H9 (cell line): ENCODE data around the gene EIF4A3. TPM values are rescaled to one million over a fixed set of nuclear protein-coding genes. Genes with fewer than 3 reads are reported as not detected.

ENCODE experiments used
- DNase-seq: peaks from one replicate; pipeline ENCODE4 v3.0.0-alpha.2; 2017
- H2AFZ ChIP-seq: one replicate; pipeline ENCODE4 v1.6.1; 2013; ENCODE audit warnings: mild to moderate bottlenecking, low read length, control low read depth, moderate library complexity
- H2AK5ac ChIP-seq: 2 replicates; pipeline ENCODE4 v1.6.1; 2013; ENCODE audit warnings: low read length, control low read depth, mixed read lengths; ENCODE audit not compliant: insufficient read length
- H2BK120ac ChIP-seq: one replicate; pipeline ENCODE4 v1.6.1; 2013; ENCODE audit warnings: low read depth, mild to moderate bottlenecking, low read length, control low read depth, inconsistent platforms; ENCODE audit not compliant: poor library complexity, severe bottlenecking
- H2BK12ac ChIP-seq: 2 replicates; pipeline ENCODE4 v1.6.1; 2013; ENCODE audit warnings: low read length, control low read depth, mixed read lengths, low read depth; ENCODE audit not compliant: insufficient read length
- H2BK15ac ChIP-seq: 2 replicates; pipeline ENCODE4 v1.6.1; 2013; ENCODE audit warnings: low read depth, low read length, control low read depth
- H2BK20ac ChIP-seq: one replicate; pipeline ENCODE4 v1.6.1; 2013; ENCODE audit warnings: low read depth, mild to moderate bottlenecking, low read length, control low read depth, inconsistent platforms; ENCODE audit not compliant: poor library complexity, severe bottlenecking
- H2BK5ac ChIP-seq: 2 replicates; pipeline ENCODE4 v1.6.1; 2013; ENCODE audit warnings: low read length, control low read depth, mixed read lengths; ENCODE audit not compliant: insufficient read length
- H3K14ac ChIP-seq: 2 replicates; pipeline ENCODE4 v1.6.1; 2013; ENCODE audit warnings: low read length, control low read depth; ENCODE audit not compliant: insufficient read depth
- H3K18ac ChIP-seq: 2 replicates; pipeline ENCODE4 v1.6.1; 2013; ENCODE audit warnings: low read depth, mild to moderate bottlenecking, mixed read lengths, low read length, control low read depth; ENCODE audit not compliant: insufficient read length
- H3K23ac ChIP-seq: 2 replicates; pipeline ENCODE4 v1.6.1; 2013; ENCODE audit warnings: low read length, control low read depth, mixed read lengths, low read depth; ENCODE audit not compliant: insufficient read length
- H3K23me2 ChIP-seq: 2 replicates; pipeline ENCODE4 v1.6.1; 2013; ENCODE audit warnings: low read depth, mild to moderate bottlenecking, mixed read lengths, low read length, control low read depth; ENCODE audit not compliant: insufficient read length, poor library complexity, severe bottlenecking
- H3K27ac ChIP-seq: 2 replicates; pipeline ENCODE4 v1.5.1; 2013; ENCODE audit warnings: low read length, control low read depth, mixed read lengths, low read depth; ENCODE audit not compliant: insufficient read length
- H3K27me3 ChIP-seq: 2 replicates; pipeline ENCODE4 v1.6.1; 2013; ENCODE audit warnings: low read length, control low read depth, inconsistent platforms; ENCODE audit not compliant: insufficient read depth
- H3K4ac ChIP-seq: 2 replicates; pipeline ENCODE4 v1.6.1; 2013; ENCODE audit warnings: low read depth, mild to moderate bottlenecking, control low read depth, inconsistent platforms, low read length, moderate library complexity
- H3K4me1 ChIP-seq: 2 replicates; pipeline ENCODE4 v1.6.1; 2013; ENCODE audit warnings: low read length, control low read depth, inconsistent platforms; ENCODE audit not compliant: insufficient read depth
- H3K4me2 ChIP-seq: 2 replicates; pipeline ENCODE4 v1.6.1; 2013; ENCODE audit warnings: low read length, control low read depth, mixed read lengths; ENCODE audit not compliant: insufficient read length, insufficient read depth
- H3K56ac ChIP-seq: 2 replicates; pipeline ENCODE4 v1.6.1; 2013; ENCODE audit warnings: low read depth, mild to moderate bottlenecking, mixed read lengths, low read length, control low read depth; ENCODE audit not compliant: insufficient read length
- H3K79me1 ChIP-seq: 2 replicates; pipeline ENCODE4 v1.6.1; 2013; ENCODE audit warnings: low read depth, mild to moderate bottlenecking, moderate library complexity, low read length, control low read depth, inconsistent platforms; ENCODE audit not compliant: insufficient read depth, poor library complexity, severe bottlenecking
- H3K79me2 ChIP-seq: 2 replicates; pipeline ENCODE4 v1.6.1; 2013; ENCODE audit warnings: low read length, control low read depth, inconsistent platforms; ENCODE audit not compliant: insufficient read depth
- H3K9ac ChIP-seq: 2 replicates; pipeline ENCODE4 v1.6.1; 2013; ENCODE audit warnings: low read length, control low read depth, mixed read lengths; ENCODE audit not compliant: insufficient read length; ENCODE audit errors: extremely low read depth
- H3K9me3 ChIP-seq: one replicate; pipeline ENCODE4 v1.6.1; 2013; ENCODE audit warnings: low read depth, low read length, inconsistent platforms; ENCODE audit not compliant: control insufficient read depth
- H3T11ph ChIP-seq: one replicate; pipeline ENCODE4 v1.6.1; 2013; ENCODE audit warnings: mild to moderate bottlenecking, low read length, control low read depth, inconsistent platforms
- H4K20me1 ChIP-seq: one replicate; pipeline ENCODE4 v1.6.1; 2013; ENCODE audit not compliant: control insufficient read depth, insufficient read length, insufficient read depth
- H4K5ac ChIP-seq: 2 replicates; pipeline ENCODE4 v1.6.1; 2013; ENCODE audit warnings: low read depth, mild to moderate bottlenecking, mixed read lengths, low read length, control low read depth; ENCODE audit not compliant: insufficient read length
- H4K8ac ChIP-seq: replicated peaks from 2 replicates; pipeline ENCODE4 v1.6.1; 2013; ENCODE audit warnings: low read length, control low read depth, mixed read lengths, low read depth; ENCODE audit not compliant: insufficient read length
- H4K91ac ChIP-seq: 2 replicates; pipeline ENCODE4 v1.6.1; 2013; ENCODE audit warnings: low read depth, mild to moderate bottlenecking, moderate library complexity, mixed read lengths, low read length, control low read depth; ENCODE audit not compliant: insufficient read length
- H3K27ac Mint-ChIP-seq, 3 experiments: 2 replicates in 2 of 3; 3 replicates in 1 of 3; pipeline ENCODE4 v1.8.0; 2020 to 2021; ENCODE audit warnings: mixed read lengths in 3 of 3, mild to moderate bottlenecking in 1 of 3, moderate library complexity in 1 of 3
- H3K27me3 Mint-ChIP-seq: 2 replicates; pipeline ENCODE4 v1.8.0; 2021; ENCODE audit warnings: low read depth, mild to moderate bottlenecking, moderate library complexity, mixed read lengths
- H3K36me3 Mint-ChIP-seq, 3 experiments: 2 replicates in 2 of 3; 3 replicates in 1 of 3; pipeline ENCODE4 v1.8.0; 2020 to 2021; ENCODE audit warnings: low read depth in 3 of 3, mixed read lengths in 3 of 3; ENCODE audit not compliant: insufficient read depth in 1 of 3
- H3K4me1 Mint-ChIP-seq, 2 experiments: 2 replicates each; pipeline ENCODE4 v1.8.0; 2020; ENCODE audit warnings: mixed read lengths in 2 of 2
- H3K4me3 Mint-ChIP-seq, 2 experiments: 2 replicates in 1 of 2; 3 replicates in 1 of 2; pipeline ENCODE4 v1.8.0; 2020 to 2021; ENCODE audit warnings: mild to moderate bottlenecking in 2 of 2, mixed read lengths in 2 of 2, moderate library complexity in 1 of 2
- H3K9me3 Mint-ChIP-seq, 2 experiments: 2 replicates in 1 of 2; 3 replicates in 1 of 2; pipeline ENCODE4 v1.8.0; 2020; ENCODE audit warnings: mild to moderate bottlenecking in 2 of 2, mixed read lengths in 2 of 2, moderate library complexity in 1 of 2
- CTCF ChIP-seq: fragments of 200-600 bp; sonication (generic); conservative IDR thresholded peaks from 3 replicates; pipeline ENCODE4 v1.8.0; 2021; ENCODE audit warnings: antibody characterized with exemption, mild to moderate bottlenecking
- WGBS: extraction: QIAGEN DNeasy Blood & Tissue Kit; methylation state at CpG from one replicate; pipeline ENCODE4 v1.1.7; 2013; ENCODE audit warnings: missing lambda C conversion rate, low lambda C conversion rate, mixed read lengths; ENCODE audit not compliant: insufficient read length; ENCODE audit errors: extremely low coverage; 5-methylcytosine and 5-hydroxymethylcytosine counted together
- microRNA-seq: library from miRNA; unstranded; fragments of <30 nt; microRNA quantifications from one replicate; pipeline ENCODE4, GENCODE V29; 2020; ENCODE audit warnings: borderline microRNAs expressed
- total RNA-seq: library from RNA; stranded (reverse); gene quantifications from 2 replicates; pipeline ENCODE4 v1.2.1, GENCODE V29; 2021

The EIF4A3 gene
- total RNA-seq, 1 experiment from 2014 or later: 162 TPM

DNA sequence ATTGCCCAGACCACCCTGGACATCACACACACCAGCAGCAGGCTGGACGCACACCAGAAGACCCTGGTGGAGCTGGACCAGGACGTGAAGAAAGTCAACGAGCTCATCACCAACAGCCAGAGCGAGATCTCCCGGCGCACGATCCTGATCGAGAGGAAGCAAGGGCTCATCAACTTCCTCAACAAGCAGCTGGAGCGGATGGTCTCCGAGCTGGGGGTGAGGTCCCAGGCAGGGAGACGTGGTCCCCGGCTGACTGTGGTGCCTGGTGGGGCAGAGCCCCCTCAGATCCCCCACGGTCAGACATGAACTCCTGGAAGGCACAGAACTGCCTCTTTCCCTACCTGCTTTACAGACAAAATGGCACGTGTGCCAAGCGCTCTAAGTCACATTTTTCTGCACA lies 62.2 kb downstream of the EIF4A3 start:
- Histone ChIP-seq H3K79me1 (no peaks in the 10 kb centered on the region), H4K8ac (no peak overlapping the region), H3K4me2 (no peak overlapping the region), H3K4me1 (no peaks in the 10 kb centered on the region), H4K20me1 (no peaks in the 10 kb centered on the region), H3K23ac (no peak overlapping the region), H3K4ac (no peak overlapping the region), H2BK20ac (no peak overlapping the region), H2BK5ac (no peak overlapping the region), H3K9me3 (no peaks in the 10 kb centered on the region), H3K79me2 (no peaks in the 10 kb centered on the region), H3K14ac (no peak overlapping the region; the same call in 1 of the 2 replicates), H3K27ac (no peak overlapping the region), H3K18ac (no peak overlapping the region), H3K56ac (no peak overlapping the region), H3T11ph (no peak overlapping the region), H2BK12ac (no peak overlapping the region), H2AK5ac (no peak overlapping the region), H2AFZ (no peak overlapping the region), H2BK120ac (no peak overlapping the region), H4K5ac (no peak overlapping the region), H3K27me3 (no peaks in the 10 kb centered on the region), H3K9ac (no peak overlapping the region), H2BK15ac (no peak overlapping the region), H4K91ac (no peak overlapping the region), H3K23me2 (no peaks in the 10 kb centered on the region)
- Mint-ChIP-seq H3K36me3 (0 out of 7 replicates have a peak, but pooled peaks cover 0 to 3% (median 0%) of the 10 kb centered on the region in 3 experiments), H3K27ac (no peak overlapping the region), H3K4me3 (no peak overlapping the region), H3K27me3 (peaks cover 6% of the 10 kb centered on the region), H3K9me3 (no peaks in the 10 kb centered on the region), H3K4me1 (peaks cover 8 to 11% of the 10 kb centered on the region in 2 experiments)
- WGBS: no CpG with 5 or more reads among the region's 15 CpGs
- no peak for DNase-seq
- no peak for TF ChIP-seq CTCF

Small RNAs within 50 kb of the gene (microRNA-seq; reads per million reads assigned to microRNA genes)
- not detected for gene MIR1268B

Other genes starting within 250 kb of the EIF4A3 start
- gene TBC1D16, start 111.3 kb downstream of the EIF4A3 start, total RNA-seq: 82.7 and 85.8 TPM in 2 replicates
- gene CCDC40, start 110.5 kb downstream of the EIF4A3 start, total RNA-seq: 7.8 and 8.9 TPM in 2 replicates
- gene GAA, start 45.5 kb downstream of the EIF4A3 start, total RNA-seq: 28.9 and 30.3 TPM in 2 replicates
- gene CARD14, start 22.9 kb upstream of the EIF4A3 start, total RNA-seq: 0.24 and 0.35 TPM in 2 replicates
- 19.8 and 21.6 TPM in 2 replicates for gene SGSH, start 73.2 kb upstream of the EIF4A3 start, total RNA-seq
- gene SLC26A11, start 73.3 kb upstream of the EIF4A3 start, total RNA-seq: 24.0 and 26.5 TPM in 2 replicates
- 32.5 and 34.3 TPM in 2 replicates for gene RNF213, start 113.7 kb upstream of the EIF4A3 start, total RNA-seq